NCI-H1417 treated with DMSO at 0.1 percent for 48 hours (cell line): Measurements from ENCODE around the gene FAM234A.
A peak's percentile ranks its signal among the peaks of the same experiment; 100 is the strongest.

Experiments used
- DNase-seq: peaks from one replicate; lab custom pipeline; 2025; lab: John Stamatoyannopoulos, UW

Gene FAM234A

DNA sequence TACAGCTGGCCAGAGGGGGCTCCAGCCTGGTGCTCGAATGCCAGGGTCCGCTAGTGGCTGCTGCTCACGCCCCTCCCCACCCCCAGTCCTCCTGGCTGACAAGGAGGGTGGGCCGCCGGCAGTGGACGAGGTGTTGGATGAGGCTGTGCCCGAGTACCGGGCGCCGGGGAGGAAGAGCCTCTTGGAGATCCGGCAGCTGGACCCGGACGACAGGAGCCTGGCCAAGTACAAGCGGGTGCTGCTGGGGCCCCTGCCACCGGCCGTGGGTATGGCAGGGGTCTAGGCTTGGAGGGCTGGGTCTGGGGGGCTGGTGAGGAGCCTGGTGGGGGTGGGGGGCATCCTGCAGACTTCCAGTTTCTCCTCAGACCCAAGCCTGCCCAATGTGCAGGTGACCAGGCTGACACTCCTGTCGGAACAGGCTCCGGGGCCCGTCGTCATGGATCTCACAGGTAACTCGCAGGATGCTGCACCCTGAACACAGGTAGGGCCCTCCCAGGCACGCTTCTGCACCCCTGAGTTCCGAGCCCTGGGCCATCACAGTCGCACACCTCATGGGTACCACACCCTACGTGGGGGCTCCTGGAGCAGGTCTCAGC, 47.1 kb downstream of the FAM234A start:
- no peak for DNase-seq

DNA sequence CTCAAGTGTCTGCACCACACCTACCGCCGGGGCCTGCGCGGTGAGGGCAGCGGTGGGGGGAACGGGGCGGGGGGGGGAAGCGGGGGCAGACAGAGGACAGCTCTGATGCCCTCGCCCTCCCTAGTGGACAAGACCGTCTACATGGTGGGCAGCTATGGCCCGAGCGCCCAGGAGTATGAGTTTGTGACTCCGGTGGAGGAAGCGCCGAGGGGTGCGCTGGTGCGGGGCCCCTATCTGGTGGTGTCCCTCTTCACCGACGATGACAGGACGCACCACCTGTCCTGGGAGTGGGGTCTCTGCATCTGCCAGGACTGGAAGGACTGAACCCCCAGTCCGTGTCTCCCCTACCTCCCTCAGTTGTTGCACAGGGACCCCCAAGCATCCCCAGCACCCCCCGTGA, 47.9 kb downstream of the FAM234A start:
- no peak for DNase-seq

DNA sequence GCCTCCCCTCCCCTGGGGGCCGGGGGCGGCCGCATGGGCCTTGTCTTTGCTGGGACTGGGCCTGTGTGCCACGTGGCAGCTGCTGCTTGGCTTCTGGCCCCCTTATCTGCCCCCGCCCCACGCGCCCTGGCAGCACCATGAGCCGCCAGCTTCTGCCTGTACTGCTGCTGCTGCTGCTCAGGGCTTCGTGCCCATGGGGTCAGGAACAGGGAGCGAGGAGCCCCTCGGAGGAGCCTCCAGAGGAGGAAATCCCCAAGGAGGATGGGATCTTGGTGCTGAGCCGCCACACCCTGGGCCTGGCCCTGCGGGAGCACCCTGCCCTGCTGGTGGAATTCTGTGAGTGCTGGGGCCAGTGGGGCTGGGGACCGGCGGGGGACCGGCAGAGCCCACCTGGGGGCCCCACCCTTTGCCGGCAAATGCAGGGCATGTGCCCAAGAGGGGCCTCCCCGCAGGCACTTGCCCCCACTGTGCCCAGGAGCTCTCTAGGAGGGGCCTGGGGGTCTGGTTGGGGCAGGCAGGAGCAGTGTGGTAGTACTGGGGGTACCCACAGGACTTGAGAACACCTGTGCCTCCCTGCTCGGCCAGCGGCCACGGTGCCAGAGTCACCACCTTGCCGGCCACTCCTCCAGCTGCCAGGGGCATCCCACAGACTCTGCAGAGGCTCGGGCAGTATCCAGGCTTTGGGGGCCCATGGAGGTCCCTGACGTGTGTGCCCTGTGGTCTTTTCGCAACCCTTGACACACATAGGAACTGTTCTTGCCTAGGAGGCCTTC, 48.6 kb downstream of the FAM234A start, which contains the start of gene PDIA2:
Gene PDIA2 (plus strand): TSS at position 132 of the 773 bp plus-strand sequence. CDS start 6 bp downstream, at position 138.
- DNase-seq: no peak

DNA sequence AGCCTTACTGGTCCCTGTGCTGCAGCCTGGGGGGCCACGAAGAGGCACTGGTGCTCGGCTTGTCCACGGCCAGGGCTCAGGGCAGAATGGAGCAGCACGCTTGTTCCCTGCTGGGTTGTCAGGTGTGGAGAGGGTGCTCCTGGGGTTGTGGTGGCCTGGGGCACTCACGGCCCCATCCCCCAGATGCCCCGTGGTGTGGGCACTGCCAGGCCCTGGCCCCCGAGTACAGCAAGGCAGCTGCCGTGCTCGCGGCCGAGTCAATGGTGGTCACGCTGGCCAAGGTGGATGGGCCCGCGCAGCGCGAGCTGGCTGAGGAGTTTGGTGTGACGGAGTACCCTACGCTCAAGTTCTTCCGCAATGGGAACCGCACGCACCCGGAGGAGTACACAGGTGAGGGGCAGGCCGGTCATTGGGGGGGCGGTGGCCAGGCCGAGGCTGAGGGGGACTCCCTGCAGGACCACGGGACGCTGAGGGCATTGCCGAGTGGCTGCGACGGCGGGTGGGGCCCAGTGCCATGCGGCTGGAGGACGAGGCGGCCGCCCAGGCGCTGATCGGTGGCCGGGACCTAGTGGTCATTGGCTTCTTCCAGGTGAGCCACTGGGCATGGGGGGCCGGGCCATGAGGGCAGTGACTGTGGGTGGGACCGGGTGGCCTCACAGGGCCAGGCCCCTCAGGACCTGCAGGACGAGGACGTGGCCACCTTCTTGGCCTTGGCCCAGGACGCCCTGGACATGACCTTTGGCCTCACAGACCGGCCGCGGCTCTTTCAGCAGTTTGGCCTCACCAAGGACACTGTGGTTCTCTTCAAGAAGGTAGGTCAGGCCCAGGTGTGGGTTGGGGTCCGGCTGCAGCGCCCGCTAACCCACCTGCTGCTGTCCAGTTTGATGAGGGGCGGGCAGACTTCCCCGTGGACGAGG, 49.8 kb downstream of the FAM234A start:
- no peak for DNase-seq

DNA sequence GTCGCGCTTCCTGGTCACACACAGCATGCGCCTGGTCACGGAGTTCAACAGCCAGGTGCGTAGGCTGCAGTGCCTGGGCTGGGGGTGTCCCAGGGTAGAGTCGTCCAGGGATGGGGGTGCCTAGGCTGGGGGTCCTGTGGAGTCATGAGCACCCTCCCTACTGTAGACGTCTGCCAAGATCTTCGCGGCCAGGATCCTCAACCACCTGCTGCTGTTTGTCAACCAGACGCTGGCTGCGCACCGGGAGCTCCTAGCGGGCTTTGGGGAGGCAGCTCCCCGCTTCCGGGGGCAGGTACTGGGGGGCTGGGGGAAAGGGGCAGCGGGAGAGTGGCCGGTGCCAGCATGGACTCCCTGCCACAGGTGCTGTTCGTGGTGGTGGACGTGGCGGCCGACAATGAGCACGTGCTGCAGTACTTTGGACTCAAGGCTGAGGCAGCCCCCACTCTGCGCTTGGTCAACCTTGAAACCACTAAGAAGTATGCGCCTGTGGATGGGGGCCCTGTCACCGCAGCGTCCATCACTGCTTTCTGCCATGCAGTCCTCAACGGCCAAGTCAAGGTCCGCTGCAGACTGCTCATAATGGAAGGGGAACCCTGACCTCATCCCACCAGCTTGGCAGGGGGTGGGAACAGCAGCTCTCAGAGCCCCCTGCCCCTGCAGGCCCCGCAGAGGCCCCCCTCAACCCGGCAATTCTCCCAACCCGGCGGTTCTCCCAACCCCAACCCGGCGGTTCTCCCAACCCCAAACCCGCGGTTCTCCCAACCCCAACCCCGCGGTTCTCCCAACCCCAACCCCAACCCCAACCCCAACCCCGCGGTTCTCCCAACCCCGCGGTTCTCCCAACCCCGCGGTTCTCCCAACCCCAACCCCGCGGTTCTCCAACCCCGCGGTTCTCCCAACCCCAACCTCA, 50.8 kb downstream of the FAM234A start:
- no peak for DNase-seq

DNA sequence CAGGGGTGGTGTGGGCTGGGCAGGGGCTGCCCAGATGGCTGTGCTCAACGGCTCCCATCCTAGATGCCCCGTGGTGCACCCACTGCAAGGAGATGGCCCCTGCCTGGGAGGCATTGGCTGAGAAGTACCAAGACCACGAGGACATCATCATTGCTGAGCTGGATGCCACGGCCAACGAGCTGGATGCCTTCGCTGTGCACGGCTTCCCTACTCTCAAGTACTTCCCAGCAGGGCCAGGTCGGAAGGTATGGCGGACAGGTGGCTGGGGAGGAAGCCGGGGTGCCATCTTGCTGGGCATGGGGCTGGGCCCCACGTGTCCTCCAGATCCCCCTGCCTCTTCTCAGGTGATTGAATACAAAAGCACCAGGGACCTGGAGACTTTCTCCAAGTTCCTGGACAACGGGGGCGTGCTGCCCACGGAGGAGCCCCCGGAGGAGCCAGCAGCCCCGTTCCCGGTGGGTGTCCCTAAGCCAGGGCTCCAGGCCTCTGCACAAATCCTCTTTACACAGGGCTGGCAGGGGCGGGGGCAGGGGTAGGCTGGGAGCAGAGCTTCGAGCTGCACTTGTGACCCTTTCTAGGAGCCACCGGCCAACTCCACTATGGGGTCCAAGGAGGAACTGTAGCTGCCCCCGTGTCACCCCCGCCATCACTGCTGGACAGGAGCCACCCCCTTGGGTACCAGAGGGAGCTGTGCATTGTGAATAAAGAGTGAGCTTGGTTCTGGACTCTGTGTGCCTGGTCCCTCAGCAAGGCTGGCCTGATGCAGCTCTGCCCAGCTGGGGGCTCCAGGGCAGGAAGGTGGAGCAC, 52.1 kb downstream of the FAM234A start:
- DNase-seq: no peak

DNA sequence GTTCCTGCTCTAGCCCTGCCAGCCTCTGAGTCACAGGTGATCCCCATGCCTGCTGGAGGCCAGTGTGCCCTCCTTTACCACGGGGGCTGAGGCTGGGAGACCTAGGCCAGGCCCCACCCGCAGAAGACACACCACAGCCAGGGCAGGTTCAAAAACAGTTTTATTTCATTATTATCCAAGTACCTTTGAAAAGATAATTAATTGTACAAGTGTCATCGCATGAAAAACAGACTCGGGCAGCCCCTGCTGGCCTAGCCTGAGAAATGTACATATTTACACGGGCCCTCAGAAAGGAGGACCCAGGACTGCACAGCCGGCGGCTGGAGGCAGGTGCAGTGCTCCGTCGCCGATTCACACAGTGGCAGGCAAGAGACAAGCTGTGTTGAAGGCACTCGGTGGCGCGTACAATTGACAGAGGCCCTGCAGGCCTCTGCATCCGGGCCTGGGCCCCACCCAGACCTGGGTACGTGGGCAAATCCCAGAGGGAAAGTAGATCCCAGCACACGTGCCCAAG, 52.7 kb downstream of the FAM234A start:
- DNase-seq: peak; percentile 16

DNA sequence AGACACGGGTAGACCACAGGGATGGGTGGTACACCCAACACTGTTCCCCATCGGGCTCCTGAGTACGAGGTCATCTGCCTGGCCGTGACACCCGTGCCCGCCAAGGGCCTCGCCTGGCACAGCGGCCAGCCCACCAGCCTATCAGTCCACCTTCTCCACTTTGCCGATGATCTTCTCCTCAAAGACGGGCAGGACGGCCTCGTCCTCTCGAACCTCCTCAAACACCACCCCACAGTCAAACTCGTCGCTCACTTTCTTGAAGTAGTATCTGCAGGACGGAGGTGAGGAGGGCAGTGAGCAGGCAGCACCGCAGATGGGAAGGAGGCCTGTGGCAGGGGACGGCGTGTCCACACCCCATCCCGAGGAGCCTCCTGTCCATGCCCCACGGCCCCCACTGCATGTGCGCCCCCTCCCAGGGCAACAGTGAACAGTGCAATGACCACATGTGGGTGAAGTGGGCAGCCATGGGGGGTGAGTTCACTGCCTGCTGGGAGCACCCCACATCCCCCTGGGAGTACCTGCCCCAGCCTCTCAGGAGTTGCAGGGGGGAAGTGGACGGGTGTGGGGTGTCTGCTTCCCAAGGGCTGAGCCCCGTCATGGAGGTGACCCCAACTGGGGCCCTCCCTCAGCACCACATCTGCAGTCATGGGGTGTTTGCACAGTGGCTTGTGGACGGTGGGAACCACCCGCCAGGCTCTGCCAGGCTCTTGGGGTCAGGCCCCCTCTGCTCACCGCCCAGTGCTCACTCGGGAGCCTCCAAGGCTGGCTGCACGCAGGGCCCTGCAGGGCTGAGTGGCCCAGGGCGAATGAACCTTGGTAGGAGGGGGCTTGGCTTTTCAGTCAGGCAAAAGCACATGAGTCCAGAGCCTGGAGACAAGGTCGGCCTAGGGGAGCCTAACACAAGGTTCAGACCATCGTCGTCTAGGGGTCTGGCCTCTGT, 53.6 kb downstream of the FAM234A start:
- no peak for DNase-seq

DNA sequence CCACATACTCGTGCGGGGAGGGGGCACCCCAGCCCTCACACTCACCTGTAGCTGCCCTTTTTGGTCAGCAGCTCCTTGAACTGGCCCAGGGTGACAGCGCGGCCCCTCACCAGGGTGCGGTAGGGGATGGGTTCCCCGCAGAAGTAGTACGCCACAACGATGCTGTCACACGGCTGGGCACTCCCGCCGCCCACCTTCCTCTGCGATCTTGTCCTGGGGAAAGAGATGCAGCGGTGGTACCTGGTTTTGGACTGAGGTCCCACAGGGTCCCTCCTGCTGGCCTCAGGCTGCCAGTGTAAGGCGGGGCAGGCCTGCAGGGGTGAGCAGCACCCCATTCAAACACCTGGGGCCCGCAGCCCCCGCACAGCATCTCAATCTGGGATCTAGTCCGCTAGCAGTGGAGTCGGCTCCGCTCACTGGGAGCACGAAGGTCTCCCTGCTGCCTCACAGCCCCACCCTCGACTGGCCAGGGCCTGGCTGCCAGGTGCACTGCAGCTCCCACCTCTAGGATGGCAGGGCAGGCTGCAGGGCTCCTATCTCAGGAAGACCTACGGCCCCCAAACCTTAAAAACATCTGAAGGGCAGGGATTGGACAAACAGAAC, 54.9 kb downstream of the FAM234A start:
- DNase-seq: no peak

DNA sequence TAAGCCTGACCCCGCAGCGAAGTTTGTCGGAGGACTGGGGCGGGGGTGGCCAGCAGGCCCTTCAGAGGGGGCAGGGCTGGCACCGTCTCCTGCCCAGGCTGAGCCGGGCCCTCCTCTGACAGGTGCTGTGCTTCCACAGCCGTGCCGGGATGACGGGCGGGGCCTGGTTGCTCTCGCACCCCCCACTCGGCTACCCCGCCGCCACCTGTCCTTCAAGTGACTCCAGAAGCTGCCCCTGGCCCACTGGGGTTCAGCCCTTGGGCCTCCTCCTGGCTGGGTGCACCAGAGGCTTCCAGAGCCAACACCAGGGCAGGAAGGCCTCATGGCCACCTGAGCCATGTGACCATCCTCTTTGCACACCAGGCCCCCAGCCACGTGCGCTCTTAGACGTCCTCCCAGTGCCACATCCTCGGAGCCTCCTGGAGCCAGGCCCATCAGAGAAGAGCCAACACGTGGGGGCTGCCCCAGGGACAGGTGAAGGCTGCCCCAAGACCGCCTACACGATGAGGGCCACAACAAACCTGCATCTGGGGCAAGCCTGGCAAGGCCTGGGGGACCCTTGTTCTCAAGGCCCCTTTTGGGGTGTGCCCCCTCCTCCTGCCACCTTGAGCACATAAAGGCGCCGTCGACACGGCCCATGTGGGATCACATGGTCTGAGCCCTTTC, 55.5 kb downstream of the FAM234A start:
- DNase-seq: no peak

DNA sequence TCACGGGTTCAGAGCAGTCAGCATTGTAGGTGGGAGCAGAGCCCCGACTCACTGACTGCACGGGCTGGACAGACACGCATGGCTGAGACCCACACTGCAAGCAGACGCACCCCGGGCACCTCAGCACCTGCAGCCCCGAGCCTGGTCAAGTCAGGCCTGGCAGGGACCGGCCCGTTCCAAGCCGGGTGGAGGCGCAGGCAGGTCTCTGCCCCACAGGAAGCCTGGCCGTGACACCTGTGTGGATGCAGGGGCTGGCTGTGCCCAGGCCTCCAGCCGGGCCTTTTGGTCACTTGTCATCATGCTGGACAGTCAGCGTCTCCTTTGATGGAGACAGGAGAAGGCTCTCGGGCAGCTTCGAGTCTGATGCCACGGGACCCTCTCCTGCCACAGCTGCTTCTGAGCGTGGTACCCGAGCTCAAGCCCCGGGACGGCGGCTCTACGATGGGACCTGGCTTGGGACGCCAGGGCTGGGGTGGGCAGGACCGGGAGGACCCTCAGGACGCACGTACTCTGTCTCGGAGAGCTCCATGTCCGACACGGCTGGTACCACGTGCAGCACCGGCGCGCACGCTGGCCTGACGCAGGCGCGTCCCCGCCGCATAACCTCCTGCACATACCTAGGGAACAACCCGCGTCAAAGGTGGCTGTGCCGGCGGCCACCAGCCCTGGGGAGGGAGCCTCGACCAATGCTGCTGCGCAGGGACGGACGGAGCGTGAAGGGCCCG, 56.2 kb downstream of the FAM234A start:
- no peak for DNase-seq

DNA sequence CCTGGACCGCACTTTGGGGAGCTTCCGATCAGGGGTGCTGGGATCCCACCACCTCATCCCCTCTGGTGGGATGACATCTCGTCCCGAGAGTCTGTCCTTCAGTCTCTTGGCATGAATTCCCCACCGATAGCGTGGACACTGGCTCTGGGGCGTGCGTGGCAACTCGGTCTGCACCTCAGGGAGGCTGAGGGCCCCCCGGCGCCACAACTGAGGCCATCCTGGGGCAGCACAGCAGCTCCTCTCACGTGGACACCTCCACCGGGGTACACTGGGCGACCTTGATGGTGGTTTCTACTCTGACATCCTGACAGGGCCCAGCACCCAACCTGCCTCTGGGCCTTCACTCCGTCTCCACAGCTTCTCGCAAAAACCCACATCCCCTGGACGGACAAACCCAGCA, 56.9 kb downstream of the FAM234A start:
- no peak for DNase-seq

DNA sequence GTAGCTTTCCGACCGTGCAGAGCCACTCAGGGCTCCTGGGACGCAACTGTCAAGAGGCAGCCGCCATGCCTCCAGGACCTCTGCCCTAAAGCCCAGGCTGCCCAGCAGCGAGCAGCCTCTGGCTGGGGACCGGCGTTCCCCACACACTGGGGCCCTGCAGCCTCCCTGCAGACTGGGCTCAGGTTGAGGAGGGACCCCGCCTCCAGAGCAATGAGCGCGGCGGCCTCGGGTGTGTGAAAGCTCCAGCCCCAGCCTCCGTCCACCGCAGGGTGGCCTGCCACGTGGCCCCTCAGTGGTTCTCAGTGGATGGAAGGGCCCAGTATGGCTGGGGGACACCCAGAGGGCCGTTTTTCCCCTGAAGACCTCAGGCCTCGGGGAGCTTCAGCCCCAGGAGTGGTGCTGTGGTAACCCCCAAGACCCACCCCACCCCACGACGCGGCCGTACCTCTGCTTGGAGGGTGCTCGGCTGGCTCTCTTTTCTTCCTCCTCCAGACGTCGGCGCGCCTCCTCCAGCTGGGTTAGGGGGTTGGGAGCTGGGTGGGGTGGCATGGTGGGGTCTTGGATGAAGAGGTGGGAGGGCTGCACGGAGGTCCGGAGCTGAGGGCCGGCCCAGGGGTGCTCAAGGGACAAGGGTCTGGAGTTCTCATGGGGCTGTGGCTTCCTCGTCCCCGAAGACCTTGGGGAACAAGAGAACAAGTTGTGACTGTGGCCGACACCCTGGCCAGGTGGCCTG, 58.6 kb downstream of the FAM234A start:
- DNase-seq: no peak

DNA sequence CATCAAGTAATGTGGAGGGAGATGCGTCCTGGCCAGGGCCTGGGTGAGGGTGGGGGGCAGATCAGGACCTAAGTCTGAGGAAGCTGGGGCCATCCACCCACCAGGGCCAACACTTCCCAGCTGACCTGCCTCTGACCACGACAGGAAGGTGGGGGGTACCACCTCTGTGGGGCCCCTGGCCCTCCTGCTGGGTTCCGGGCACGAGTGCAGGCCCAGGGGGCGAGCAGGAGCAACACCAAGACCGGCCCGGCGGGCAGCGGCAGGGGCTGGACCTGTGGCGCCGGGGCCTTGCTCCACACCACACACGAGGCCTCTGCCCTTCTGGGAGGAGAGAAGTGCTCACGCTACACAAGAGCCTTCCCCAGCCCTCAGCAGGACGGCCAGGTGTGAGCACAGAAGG, 61.7 kb downstream of the FAM234A start:
- DNase-seq: no peak

DNA sequence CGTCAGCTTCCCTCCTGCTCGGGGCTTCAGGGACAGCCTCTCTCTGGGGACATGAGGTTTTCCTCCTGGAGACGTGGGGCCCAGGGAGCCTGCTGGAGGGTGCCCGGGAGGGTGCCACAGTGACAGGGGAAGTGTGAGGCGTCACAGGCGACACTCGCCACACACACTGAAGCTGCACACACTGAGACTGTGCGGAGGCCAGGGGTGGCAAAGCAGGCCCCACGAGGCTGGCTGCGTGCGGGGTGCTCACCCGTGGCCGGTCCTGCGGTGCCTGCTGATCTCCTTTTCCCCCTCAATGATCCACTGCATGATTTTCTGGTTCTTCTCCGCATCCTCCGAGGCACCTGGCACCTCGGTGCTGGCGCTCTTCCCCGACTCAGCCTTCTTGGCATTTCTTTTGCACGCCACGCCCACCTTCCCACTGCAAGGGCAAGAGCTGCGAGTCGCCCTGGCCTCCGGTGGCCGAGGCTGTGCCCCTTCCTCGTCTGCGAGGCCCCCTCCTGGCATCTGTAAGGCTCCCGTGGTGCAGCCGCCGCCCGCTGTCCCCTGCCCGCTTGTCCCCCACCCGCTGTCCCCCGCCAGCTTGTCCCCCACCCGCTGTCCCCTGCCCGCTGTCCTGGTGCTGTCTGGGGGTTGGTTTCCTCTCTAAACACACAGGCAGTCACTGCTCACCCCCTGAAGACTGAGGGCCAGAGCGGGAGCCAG, 62.3 kb downstream of the FAM234A start:
- DNase-seq: no peak

DNA sequence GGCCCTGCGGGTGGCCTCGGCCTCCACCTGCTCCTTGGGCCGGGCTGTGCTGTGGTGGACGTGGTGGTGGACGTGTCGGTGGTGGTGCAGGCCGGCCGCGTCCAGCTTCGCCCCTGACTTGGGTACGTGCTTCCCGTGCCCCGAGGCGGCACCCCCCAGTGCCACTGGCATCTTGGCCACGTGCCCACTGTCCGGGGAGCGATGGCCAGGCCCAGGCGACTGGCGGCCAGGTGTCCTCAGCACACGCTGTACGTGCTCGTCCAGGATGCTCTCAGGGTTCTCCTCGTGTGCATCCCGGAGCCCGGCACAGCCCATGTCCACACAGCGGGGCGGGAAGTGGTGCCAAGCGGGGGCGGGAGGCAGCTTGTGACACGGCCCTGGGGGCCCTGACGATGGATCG, 63.2 kb downstream of the FAM234A start:
- no peak for DNase-seq
